NCI-H2171 (cell line): ENCODE results near the gene TMEM123.
A peak's percentile ranks its signal among the peaks of the same experiment; 100 is the strongest.

Source experiments
- DNase-seq: peaks from one replicate; lab custom pipeline; 2025; lab: John Stamatoyannopoulos, UW

The TMEM123 gene

GRCh38 chr11:102452461-102453301, at the start of gene TMEM123:
Gene TMEM123, minus strand, starts transcription at chr11:102452765. Its CDS starts 142 bp downstream, at chr11:102452623.
- peak; percentile 63 for DNase-seq

- DNase-seq: no peak
These were observed 48.3 kb upstream of the TMEM123 start for GRCh38 chr11:102500829-102501228.

DNA sequence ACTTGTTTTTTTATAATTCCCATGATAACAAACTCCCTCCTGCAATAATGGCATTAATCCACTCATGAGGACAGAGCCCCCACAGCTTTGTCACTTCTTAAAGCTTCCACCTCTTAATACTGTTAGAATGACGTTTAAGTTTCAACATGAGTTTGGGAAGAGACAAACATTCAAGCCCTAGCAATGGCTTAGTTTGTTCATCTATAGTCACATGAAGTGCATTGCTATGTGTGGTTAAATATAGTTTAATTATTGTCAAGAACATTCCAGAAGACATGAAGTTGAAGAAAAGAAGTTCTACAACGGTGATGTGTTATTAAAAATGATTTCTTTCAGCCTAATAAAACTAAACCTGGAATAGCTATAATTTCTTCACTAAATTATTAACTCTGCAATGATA, 47.4 kb upstream of the TMEM123 start:
- DNase-seq: no peak

DNA sequence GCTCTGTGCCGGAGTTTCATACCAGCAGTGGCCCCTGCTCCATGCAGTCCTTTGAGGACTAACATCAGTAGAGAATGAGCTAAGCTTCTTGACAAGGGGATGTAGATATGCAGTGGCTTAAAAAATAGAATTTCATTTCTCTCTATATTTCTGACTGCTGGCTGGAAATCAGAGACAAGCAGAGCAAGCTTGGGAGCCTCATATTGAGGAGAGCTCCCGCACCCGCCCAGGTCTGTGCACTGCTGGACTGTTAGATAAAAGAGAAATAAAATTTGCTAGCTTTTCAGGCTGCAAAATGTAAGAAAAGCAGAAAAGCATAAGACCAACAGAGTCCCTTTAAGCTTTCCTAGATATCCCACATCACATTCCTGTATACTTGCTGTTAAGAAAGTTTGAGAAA, 46.6 kb upstream of the TMEM123 start:
- no peak for DNase-seq

GRCh38 chr11:102497061-102497460, 44.5 kb upstream of the TMEM123 start:
- no peak for DNase-seq

DNA sequence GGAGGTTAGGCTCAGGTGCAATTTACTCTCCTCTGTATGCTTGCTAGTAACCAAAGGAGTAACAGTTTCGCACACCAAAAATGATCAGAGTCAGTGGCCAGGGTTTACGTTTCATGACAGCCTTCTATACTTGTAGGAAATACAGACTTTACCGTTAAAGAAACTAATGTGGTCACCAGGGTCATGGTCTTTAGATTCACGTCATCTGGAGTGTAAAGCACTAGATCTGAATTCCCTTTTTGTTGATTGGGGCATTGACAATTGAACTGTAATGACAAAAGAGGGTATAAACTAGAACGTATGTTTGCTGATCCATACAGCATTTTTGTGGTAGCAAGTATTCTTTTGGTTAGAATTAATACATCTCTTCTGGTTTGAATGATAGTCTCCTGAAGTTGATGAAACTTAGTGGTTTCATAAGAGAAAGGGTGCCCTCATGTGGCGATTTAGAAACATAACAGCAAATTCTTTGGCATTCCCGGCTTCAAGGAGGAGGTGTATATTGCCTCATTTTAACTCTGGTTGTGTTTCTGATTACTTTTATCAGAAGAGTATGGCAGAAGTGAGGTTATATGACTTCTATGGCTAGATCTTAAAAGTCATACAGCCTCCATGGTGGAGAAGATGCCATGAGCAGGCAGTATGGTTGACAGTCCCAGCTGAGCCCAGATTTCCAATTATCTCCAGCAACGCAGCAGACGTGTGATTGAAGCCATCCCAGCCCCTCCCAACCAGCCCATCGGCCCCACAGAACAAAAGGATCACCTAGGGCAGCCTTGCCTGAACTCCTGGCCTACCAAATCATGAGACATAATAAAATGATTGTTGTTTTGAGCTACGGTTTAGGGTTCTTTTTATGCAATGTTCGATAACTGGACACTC, 42.8 kb upstream of the TMEM123 start:
- peak; percentile 9 for DNase-seq

DNA sequence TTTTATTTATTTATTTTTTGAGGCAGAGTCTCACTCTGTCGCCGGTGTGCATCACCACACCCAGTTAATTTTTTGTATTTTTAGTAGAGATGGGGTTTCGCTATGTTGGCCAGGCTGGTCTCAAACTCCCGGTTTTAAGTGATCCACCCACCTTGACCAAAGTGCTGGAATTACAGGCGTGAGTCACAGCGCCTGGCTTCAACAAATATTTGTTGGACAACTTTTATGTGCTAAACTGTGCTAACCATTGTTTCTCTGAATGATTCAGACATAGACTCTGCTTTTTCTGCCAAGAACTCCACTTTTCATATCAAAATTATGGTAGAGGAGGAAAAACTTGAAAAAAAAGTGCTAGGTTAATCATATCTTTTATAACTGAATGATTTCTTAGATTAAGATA, 41.7 kb upstream of the TMEM123 start:
- no peak for DNase-seq

DNA sequence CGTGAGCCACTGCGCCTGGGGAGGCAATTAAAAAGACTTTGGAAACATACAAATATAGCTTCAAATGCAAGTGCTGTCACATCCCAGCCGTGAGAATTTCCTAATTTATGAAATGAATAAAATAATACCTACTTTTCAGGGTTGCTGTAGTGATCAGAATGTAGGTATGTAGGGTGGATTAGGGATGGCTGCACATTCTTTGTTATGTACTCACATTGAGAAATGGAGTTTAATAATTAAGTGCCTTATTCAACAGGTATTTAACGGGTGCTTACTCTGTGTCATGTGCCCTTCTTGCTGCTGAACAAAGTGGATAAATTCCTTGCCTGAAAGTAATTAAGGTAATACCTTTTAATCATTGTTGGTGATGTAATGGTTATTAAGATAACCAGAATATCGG, 41.0 kb upstream of the TMEM123 start:
- no peak for DNase-seq

- no peak for DNase-seq
These were observed 39.4 kb upstream of the TMEM123 start for GRCh38 chr11:102491969-102492368.

- DNase-seq: no peak
These were observed 36.9 kb upstream of the TMEM123 start for GRCh38 chr11:102489186-102490145.

GRCh38 chr11:102488208-102488607, 35.6 kb upstream of the TMEM123 start:
- DNase-seq: no peak

- no peak for DNase-seq
These were observed 34.6 kb upstream of the TMEM123 start for GRCh38 chr11:102487214-102487613.

GRCh38 chr11:102486584-102486983, 34.0 kb upstream of the TMEM123 start:
- DNase-seq: no peak

DNA sequence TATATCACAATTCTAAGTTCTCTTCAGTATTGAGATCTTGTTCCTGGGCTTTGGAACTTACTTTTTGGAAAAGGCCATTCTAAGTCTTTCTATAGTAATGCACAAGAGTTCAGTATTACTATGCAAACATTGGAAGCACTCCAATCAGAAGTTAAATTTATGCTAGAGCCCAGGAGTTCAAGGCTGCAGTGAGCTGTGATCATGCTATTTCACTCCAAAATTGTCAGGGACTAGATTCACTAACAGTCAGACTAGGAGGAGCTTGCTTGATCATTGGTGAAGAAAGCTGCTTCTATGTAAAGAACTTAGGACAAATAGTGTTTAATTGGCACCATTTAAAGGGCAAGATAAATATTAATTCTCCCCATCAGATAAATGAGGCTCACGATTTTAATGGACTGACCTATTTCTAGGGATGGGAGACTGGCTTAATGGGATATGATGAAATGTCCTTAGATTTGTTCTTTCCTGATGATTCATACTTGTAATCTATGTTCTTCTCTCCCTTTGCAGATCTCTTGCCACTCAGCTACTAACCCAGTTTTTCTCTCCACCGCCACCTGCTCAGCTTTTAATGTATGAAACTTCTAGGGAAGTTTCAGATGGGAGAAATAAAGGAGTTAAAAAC, 32.6 kb upstream of the TMEM123 start:
- no peak for DNase-seq

DNA sequence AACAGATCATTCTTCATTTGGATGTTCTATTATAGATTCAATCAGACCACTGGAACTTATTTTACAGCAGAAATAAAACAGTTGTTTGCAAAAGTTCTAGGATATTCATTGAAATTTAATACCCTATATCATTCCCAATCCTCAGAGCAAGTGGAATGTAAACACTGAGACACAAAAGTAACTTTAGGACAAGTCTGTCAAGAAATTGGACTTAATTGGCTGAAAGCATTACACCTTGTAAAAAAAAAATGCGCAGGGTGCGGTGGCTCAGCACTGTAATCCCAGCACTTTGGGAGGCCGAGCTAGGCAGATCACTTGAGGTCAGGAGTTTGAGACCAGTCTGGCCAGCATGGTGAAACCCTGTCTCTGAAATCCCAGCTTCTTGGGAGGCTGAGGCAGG, 29.9 kb upstream of the TMEM123 start:
- DNase-seq: no peak

GRCh38 chr11:102479733-102480132, 27.2 kb upstream of the TMEM123 start:
- DNase-seq: no peak

DNA sequence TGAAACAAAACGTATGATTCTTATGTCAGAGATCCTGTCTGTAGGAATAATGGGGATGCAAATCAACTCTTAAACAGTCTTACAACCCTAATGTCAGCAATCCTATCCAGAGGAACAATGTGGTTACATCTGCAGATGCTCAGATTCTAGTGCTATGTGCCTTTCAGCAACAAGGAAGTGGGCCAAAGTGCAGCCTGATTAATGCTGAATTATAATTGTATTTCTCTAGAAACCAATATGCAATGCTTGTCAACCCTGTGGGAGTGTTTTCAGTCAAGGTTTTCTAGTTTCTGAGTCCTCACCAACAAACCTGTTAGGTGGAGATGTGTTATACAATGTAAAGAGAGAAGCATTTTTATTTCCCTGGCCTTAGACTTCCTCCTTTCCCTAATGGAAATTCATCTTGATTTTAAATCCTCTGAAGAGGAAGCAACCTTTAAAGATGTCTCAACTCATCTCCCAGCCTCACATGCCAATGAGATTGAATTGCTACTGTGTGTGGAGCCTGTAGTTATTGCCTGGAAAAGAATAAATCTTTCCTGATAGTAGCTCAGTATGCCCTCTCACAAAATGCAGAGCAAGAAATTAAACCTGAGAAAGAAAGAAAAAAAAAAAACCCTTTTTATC, 26.2 kb upstream of the TMEM123 start:
- DNase-seq: no peak

GRCh38 chr11:102476812-102477211, 24.2 kb upstream of the TMEM123 start:
- DNase-seq: no peak

DNA sequence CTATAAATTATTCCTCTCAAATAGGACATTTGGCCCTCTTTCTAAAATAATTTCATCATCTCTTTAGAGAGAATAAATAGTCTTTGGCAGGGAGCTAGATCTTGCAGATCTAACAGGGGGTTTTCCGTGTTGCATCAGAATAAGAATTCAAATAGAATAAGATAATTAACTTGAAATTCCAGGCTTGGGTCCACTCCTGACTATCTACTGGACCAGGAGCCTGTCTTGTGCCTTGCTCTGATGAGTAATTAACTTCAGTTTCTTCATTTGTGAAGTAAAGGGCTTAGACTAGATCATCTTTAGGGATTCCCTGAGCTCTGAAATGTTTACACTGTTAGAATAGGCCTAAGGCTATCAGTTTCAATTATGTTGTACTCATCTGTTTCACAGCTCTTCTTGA, 23.5 kb upstream of the TMEM123 start:
- DNase-seq: no peak

DNA sequence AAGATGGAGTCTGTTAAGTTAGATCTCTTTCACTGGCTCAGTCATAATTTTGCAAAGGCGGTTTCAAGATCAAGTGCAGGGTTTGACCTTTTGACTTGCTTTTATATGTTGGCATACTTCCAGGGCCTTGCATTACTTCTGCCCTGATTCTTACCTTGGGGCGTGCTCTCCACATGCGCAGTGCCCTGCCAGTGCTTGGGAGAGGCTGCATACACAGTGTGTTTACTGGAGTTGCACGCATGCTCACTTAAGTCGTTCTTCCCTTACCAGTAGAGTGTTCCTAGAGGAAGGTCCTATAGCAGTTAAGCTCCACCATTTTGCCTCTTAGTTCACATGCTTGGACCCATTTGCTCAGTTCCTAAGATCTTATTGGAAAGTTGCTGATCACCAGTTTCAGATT, 21.0 kb upstream of the TMEM123 start:
- DNase-seq: no peak

DNA sequence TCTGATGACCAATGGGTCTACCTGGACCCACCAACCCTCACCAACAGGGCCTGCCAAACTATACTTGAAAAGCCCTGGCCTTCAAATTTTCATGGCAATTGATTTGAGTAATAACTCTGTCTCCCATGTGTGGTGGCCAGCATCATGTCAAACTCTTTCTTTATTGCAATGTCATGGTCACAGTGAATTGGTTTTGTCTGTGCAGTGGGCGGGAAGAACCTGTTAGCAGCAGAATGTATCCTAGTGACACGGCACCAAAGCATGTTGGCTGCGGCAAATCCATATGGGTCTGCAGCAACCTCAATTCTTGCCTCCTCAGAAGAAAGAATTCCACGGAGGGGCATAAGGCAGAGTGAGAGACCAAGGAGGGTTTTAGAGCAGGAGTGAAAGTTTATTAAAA, 19.6 kb upstream of the TMEM123 start:
- DNase-seq: no peak
